Astrocyte (in vitro differentiated cells and primary cell): ENCODE results near the gene RPL9.

Experiments used
- CTCF ChIP-seq: IDR thresholded peaks from 2 replicates; pipeline ENCODE4 v1.5.1; 2011; ENCODE audit warnings: low read depth, mild to moderate bottlenecking, inconsistent platforms, low read length, moderate library complexity; ENCODE audit not compliant: insufficient read depth
- EZH2 ChIP-seq: IDR thresholded peaks from 2 replicates; pipeline ENCODE4 v1.6.1; 2012; ENCODE audit warnings: mild to moderate bottlenecking, low read length, inconsistent platforms; ENCODE audit not compliant: insufficient read depth

GRCh38 chr4:39452860-39453587 is 5.7 kb downstream of the RPL9 start:
- no peak for TF ChIP-seq CTCF
- no peak for TF ChIP-seq EZH2
